CD8-positive, alpha-beta memory T cell (primary cell): Measurements from ENCODE around the gene BMPR1B. TPM values are rescaled to one million over a fixed set of nuclear protein-coding genes. Genes with fewer than 3 reads are reported as not detected.

Experiments used
- CTCF ChIA-PET: fragments of 350-600 bp; sonication (Branson Sonifier 250); formaldehyde crosslinking; loops from one replicate; lab custom pipeline; 2021; ENCODE audit warnings: antibody characterized with exemption; lab: Charles Lee
- POLR2A ChIA-PET: fragments of 350-600 bp; sonication (Branson Sonifier 250); formaldehyde crosslinking; loops from one replicate; lab custom pipeline; 2021; ENCODE audit warnings: antibody characterized with exemption; lab: Charles Lee
- DNase-seq, 5 donors: peaks; one replicate each; pipeline versions ENCODE4 v3.0.0 to v3.0.0-alpha.2; 2020 to 2022; ENCODE audit warnings: mixed read lengths in 1 of 5
- H3K27ac ChIP-seq: one replicate; pipeline ENCODE4 v1.7.0; 2013; ENCODE audit warnings: low read depth, mild to moderate bottlenecking, low read length, moderate library complexity
- H3K27me3 ChIP-seq: 2 replicates; pipeline ENCODE4 v1.7.0; 2013; ENCODE audit warnings: low read length, mild to moderate bottlenecking; ENCODE audit not compliant: insufficient read depth, poor library complexity, severe bottlenecking
- H3K36me3 ChIP-seq: 2 replicates; pipeline ENCODE4 v1.7.0; 2013; ENCODE audit warnings: mild to moderate bottlenecking, low read length, moderate library complexity; ENCODE audit not compliant: insufficient read depth
- H3K4me1 ChIP-seq: 2 replicates; pipeline ENCODE4 v1.7.0; 2013; ENCODE audit warnings: mild to moderate bottlenecking, low read length, moderate library complexity; ENCODE audit not compliant: insufficient read depth
- H3K4me3 ChIP-seq: 2 replicates; pipeline ENCODE4 v1.7.0; 2013; ENCODE audit warnings: mild to moderate bottlenecking, low read length
- H3K9me3 ChIP-seq: 2 replicates; pipeline ENCODE4 v1.7.0; 2013; ENCODE audit warnings: mild to moderate bottlenecking, low read length
- H3K27ac Mint-ChIP-seq, 8 donors: one replicate each; pipeline ENCODE4 v1.8.0; 2020 to 2021; ENCODE audit warnings: mixed read lengths in 8 of 8, mild to moderate bottlenecking in 6 of 8, inconsistent platforms in 3 of 8, moderate library complexity in 3 of 8
- H3K27me3 Mint-ChIP-seq, 2 donors: one replicate each; pipeline ENCODE4 v1.8.0; 2020 to 2021; ENCODE audit warnings: mixed read lengths in 2 of 2, mild to moderate bottlenecking in 1 of 2, moderate library complexity in 1 of 2
- H3K36me3 Mint-ChIP-seq, 3 donors: one replicate each; pipeline ENCODE4 v1.8.0; 2020 to 2021; ENCODE audit warnings: mixed read lengths in 3 of 3, inconsistent platforms in 1 of 3, mild to moderate bottlenecking in 1 of 3
- H3K4me1 Mint-ChIP-seq, 3 donors: one replicate each; pipeline ENCODE4 v1.8.0; 2020 to 2021; ENCODE audit warnings: mixed read lengths in 3 of 3, inconsistent platforms in 1 of 3, mild to moderate bottlenecking in 1 of 3
- H3K4me3 Mint-ChIP-seq, 7 donors: one replicate each; pipeline ENCODE4 v1.8.0; 2020 to 2021; ENCODE audit warnings: mixed read lengths in 7 of 7, mild to moderate bottlenecking in 6 of 7, moderate library complexity in 4 of 7, inconsistent platforms in 2 of 7
- H3K9me3 Mint-ChIP-seq, 5 donors: one replicate each; pipeline ENCODE4 v1.8.0; 2020 to 2022; ENCODE audit warnings: mixed read lengths in 5 of 5, mild to moderate bottlenecking in 3 of 5, moderate library complexity in 2 of 5, inconsistent platforms in 1 of 5
- polyA plus RNA-seq: library from polyadenylated mRNA; unstranded; fragments of 300-500 nt; fragmentation: Illumina TruSeq; gene quantifications from one replicate; pipeline ENCODE4 v1.2.3, GENCODE V29; 2021
- total RNA-seq, 2 experiments: library from RNA; stranded (reverse); gene quantifications; one replicate each; pipeline ENCODE4 v1.2.3, GENCODE V29; 2021

Gene BMPR1B
- total and polyA plus RNA-seq, 3 experiments from 2014 or later: 0.14 TPM; not detected in 2

- Histone ChIP-seq H3K4me1 (no peaks in the 10 kb centered on the region), H3K9me3 (no peaks in the 10 kb centered on the region), H3K36me3 (no peaks in the 10 kb centered on the region), H3K4me3 (no peak overlapping the region), H3K27me3 (peaks cover 6% of the 10 kb centered on the region), H3K27ac (no peak overlapping the region)
- H3K27me3 Mint-ChIP-seq: peaks cover 11 to 49% of the 10 kb centered on the region in 2 donors
- no peaks in the 10 kb centered on the region for H3K9me3 Mint-ChIP-seq
- H3K4me1 Mint-ChIP-seq: no peaks in the 10 kb centered on the region
- POLR2A ChIA-PET: no interaction called here
- CTCF ChIA-PET: no interaction called here
- H3K4me3 Mint-ChIP-seq: no peak overlapping the region
- no peak overlapping the region for H3K27ac Mint-ChIP-seq
- no peaks in the 10 kb centered on the region for H3K36me3 Mint-ChIP-seq
- no peak for DNase-seq
These were observed 7.4 kb downstream of the BMPR1B start for GRCh38 chr4:94765174-94765573.

GRCh38 chr4:94765648-94766047 is 7.9 kb downstream of the BMPR1B start:
- H3K9me3 ChIP-seq: no peaks in the 10 kb centered on the region
- H3K4me1 ChIP-seq: no peaks in the 10 kb centered on the region
- H3K4me1 Mint-ChIP-seq: no peaks in the 10 kb centered on the region
- CTCF ChIA-PET: no interaction called here
- H3K36me3 Mint-ChIP-seq: no peaks in the 10 kb centered on the region
- POLR2A ChIA-PET: no interaction called here
- no peak overlapping the region for H3K27ac ChIP-seq
- H3K27me3 ChIP-seq: peaks cover 6% of the 10 kb centered on the region
- H3K4me3 ChIP-seq: no peak overlapping the region
- H3K27me3 Mint-ChIP-seq: peaks cover 8 to 45% of the 10 kb centered on the region in 2 donors
- no peak for DNase-seq
- H3K9me3 Mint-ChIP-seq: no peaks in the 10 kb centered on the region
- H3K36me3 ChIP-seq: no peaks in the 10 kb centered on the region
- no peak overlapping the region for H3K27ac Mint-ChIP-seq
- H3K4me3 Mint-ChIP-seq: no peak overlapping the region

GRCh38 chr4:94766856-94767255 is 9.1 kb downstream of the BMPR1B start:
- no peak overlapping the region for H3K27ac ChIP-seq
- H3K36me3 Mint-ChIP-seq: no peaks in the 10 kb centered on the region
- H3K4me3 ChIP-seq: no peak overlapping the region
- peaks cover 4 to 39% of the 10 kb centered on the region in 2 donors for H3K27me3 Mint-ChIP-seq
- H3K9me3 ChIP-seq: no peaks in the 10 kb centered on the region
- H3K27me3 ChIP-seq: peaks cover 4% of the 10 kb centered on the region
- H3K9me3 Mint-ChIP-seq: no peaks in the 10 kb centered on the region
- no peaks in the 10 kb centered on the region for H3K4me1 ChIP-seq
- no peak for DNase-seq
- ChIA-PET POLR2A (no interaction called here), CTCF (no interaction called here)
- H3K4me3 Mint-ChIP-seq: no peak overlapping the region
- no peak overlapping the region for H3K27ac Mint-ChIP-seq
- no peaks in the 10 kb centered on the region for H3K36me3 ChIP-seq
- H3K4me1 Mint-ChIP-seq: no peaks in the 10 kb centered on the region

- no peaks in the 10 kb centered on the region for H3K9me3 ChIP-seq
- DNase-seq: no peak
- H3K9me3 Mint-ChIP-seq: no peaks in the 10 kb centered on the region
- H3K36me3 ChIP-seq: no peaks in the 10 kb centered on the region
- no peaks in the 10 kb centered on the region for H3K36me3 Mint-ChIP-seq
- CTCF ChIA-PET: no interaction called here
- POLR2A ChIA-PET: no interaction called here
- no peaks in the 10 kb centered on the region for H3K27me3 ChIP-seq
- no peak overlapping the region for H3K4me3 Mint-ChIP-seq
- H3K4me1 Mint-ChIP-seq: no peaks in the 10 kb centered on the region
- H3K4me1 ChIP-seq: no peaks in the 10 kb centered on the region
- no peak overlapping the region for H3K4me3 ChIP-seq
- H3K27me3 Mint-ChIP-seq: peaks cover 5 to 33% of the 10 kb centered on the region in 2 donors
- H3K27ac ChIP-seq: no peak overlapping the region
- H3K27ac Mint-ChIP-seq: no peak overlapping the region
These were observed 9.7 kb downstream of the BMPR1B start for GRCh38 chr4:94767446-94767845.

GRCh38 chr4:94782707-94783106 is 25.0 kb downstream of the BMPR1B start:
- no peak for DNase-seq
- H3K27ac Mint-ChIP-seq: no peak overlapping the region
- no peaks in the 10 kb centered on the region for H3K4me1 Mint-ChIP-seq
- CTCF ChIA-PET: no interaction called here
- Histone ChIP-seq H3K4me3 (no peak overlapping the region), H3K36me3 (no peaks in the 10 kb centered on the region), H3K27me3 (no peaks in the 10 kb centered on the region), H3K9me3 (no peaks in the 10 kb centered on the region), H3K4me1 (no peaks in the 10 kb centered on the region), H3K27ac (no peak overlapping the region)
- H3K4me3 Mint-ChIP-seq: no peak overlapping the region
- H3K27me3 Mint-ChIP-seq: peaks cover 0 to 6% of the 10 kb centered on the region in 2 donors
- POLR2A ChIA-PET: no interaction called here
- no peaks in the 10 kb centered on the region for H3K36me3 Mint-ChIP-seq
- H3K9me3 Mint-ChIP-seq: peaks cover 6 to 16% (median 8%) of the 10 kb centered on the region in 5 donors

- H3K4me1 ChIP-seq: no peaks in the 10 kb centered on the region
- no peak overlapping the region for H3K4me3 Mint-ChIP-seq
- no peaks in the 10 kb centered on the region for H3K27me3 Mint-ChIP-seq
- ChIA-PET CTCF (no interaction called here), POLR2A (no interaction called here)
- no peaks in the 10 kb centered on the region for H3K4me1 Mint-ChIP-seq
- no peak overlapping the region for H3K27ac Mint-ChIP-seq
- no peaks in the 10 kb centered on the region for H3K36me3 ChIP-seq
- no peaks in the 10 kb centered on the region for H3K36me3 Mint-ChIP-seq
- no peaks in the 10 kb centered on the region for H3K9me3 ChIP-seq
- no peaks in the 10 kb centered on the region for H3K27me3 ChIP-seq
- no peak overlapping the region for H3K4me3 ChIP-seq
- DNase-seq: no peak
- H3K27ac ChIP-seq: no peak overlapping the region
- no peaks in the 10 kb centered on the region for H3K9me3 Mint-ChIP-seq
These were observed 33.9 kb downstream of the BMPR1B start for GRCh38 chr4:94791701-94792100.

- Mint-ChIP-seq H3K27ac (peak overlapping the region in 1 of 8 donors; percentile 56), H3K4me1 (no peaks in the 10 kb centered on the region), H3K4me3 (no peak overlapping the region), H3K9me3 (peaks cover 0 to 4% (median 0%) of the 10 kb centered on the region in 5 donors), H3K27me3 (no peaks in the 10 kb centered on the region), H3K36me3 (no peaks in the 10 kb centered on the region)
- H3K9me3 ChIP-seq: no peaks in the 10 kb centered on the region
- ChIA-PET CTCF (no interaction called here), POLR2A (no interaction called here)
- no peak overlapping the region for H3K27ac ChIP-seq
- no peaks in the 10 kb centered on the region for H3K36me3 ChIP-seq
- no peaks in the 10 kb centered on the region for H3K4me1 ChIP-seq
- H3K4me3 ChIP-seq: no peak overlapping the region
- H3K27me3 ChIP-seq: no peaks in the 10 kb centered on the region
- DNase-seq: no peak
These were observed 41.1 kb downstream of the BMPR1B start for GRCh38 chr4:94798808-94799207.

GRCh38 chr4:94801016-94801415 is 43.3 kb downstream of the BMPR1B start:
- Histone ChIP-seq H3K27me3 (no peaks in the 10 kb centered on the region), H3K27ac (no peak overlapping the region), H3K9me3 (no peaks in the 10 kb centered on the region), H3K4me3 (no peak overlapping the region), H3K4me1 (no peaks in the 10 kb centered on the region), H3K36me3 (no peaks in the 10 kb centered on the region)
- Mint-ChIP-seq H3K27ac (no peak overlapping the region), H3K27me3 (no peaks in the 10 kb centered on the region), H3K4me3 (no peak overlapping the region), H3K4me1 (no peaks in the 10 kb centered on the region), H3K9me3 (peaks cover 0 to 4% (median 0%) of the 10 kb centered on the region in 5 donors), H3K36me3 (no peaks in the 10 kb centered on the region)
- DNase-seq: no peak
- ChIA-PET CTCF (no interaction called here), POLR2A (no interaction called here)

GRCh38 chr4:94802091-94802490 is 44.3 kb downstream of the BMPR1B start:
- H3K9me3 Mint-ChIP-seq: peaks cover 0 to 4% (median 0%) of the 10 kb centered on the region in 5 donors
- no peaks in the 10 kb centered on the region for H3K4me1 ChIP-seq
- H3K27me3 Mint-ChIP-seq: no peaks in the 10 kb centered on the region
- no peaks in the 10 kb centered on the region for H3K9me3 ChIP-seq
- no peak overlapping the region for H3K27ac ChIP-seq
- H3K4me1 Mint-ChIP-seq: no peaks in the 10 kb centered on the region
- ChIA-PET POLR2A (no interaction called here), CTCF (no interaction called here)
- H3K27ac Mint-ChIP-seq: no peak overlapping the region
- no peaks in the 10 kb centered on the region for H3K36me3 Mint-ChIP-seq
- no peak for DNase-seq
- H3K4me3 ChIP-seq: no peak overlapping the region
- no peaks in the 10 kb centered on the region for H3K36me3 ChIP-seq
- H3K4me3 Mint-ChIP-seq: no peak overlapping the region
- H3K27me3 ChIP-seq: no peaks in the 10 kb centered on the region
